GM21576 (cell line): ENCODE data around the gene SLC22A3.

ENCODE experiments used
- ATAC-seq: cut with Tn5 transposase; IDR thresholded peaks from one replicate; pipeline ENCODE4 v1.9.1; 2021; ENCODE audit warnings: mild to moderate bottlenecking, moderate library complexity; ENCODE audit not compliant: unreplicated experiment

The SLC22A3 gene

GRCh38 chr6:160489091-160489490 is 140.9 kb downstream of the SLC22A3 start:
- no peak for ATAC-seq

DNA sequence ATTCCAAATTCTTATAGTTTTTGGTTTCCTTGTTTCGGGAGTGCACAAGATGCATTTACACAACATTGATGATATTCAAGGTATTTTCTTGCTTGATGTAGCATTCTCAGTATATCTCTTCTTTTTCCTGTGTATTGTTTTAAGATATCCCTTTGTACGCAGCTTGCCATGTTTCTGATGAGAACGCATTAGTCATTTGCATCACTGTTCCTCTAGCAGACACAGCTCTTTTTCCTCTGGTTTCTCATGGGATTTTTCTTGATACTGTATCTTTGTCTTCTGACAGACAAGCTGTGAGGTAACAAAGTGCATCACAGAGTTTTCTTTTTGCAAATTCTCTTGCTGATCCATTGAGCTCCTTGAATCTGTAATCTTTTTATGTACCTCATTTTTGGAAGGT is 146.4 kb downstream of the SLC22A3 start:
- ATAC-seq = no peak

DNA sequence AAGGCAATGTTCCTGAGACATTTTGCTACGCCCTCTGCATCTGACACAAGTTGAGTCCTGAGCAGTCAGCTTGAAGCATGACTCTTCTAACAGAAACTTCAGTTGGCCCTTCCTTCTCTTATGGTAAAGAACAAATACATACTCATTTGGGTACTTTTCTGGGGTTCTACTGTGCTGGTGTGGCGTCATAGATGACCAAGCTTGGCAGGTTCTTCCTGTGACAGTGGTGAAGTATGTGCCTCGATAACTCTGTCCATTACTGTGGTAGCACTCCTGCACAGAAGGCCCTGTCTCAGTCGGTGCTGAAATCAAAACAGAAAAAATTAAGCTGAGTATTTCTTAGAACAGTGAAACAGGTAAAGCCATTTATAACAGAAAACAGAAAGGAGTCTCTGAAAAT is 152.5 kb downstream of the SLC22A3 start:
- ATAC-seq = no peak
